ENCODE measurements around the gene SMURF2.

DNA sequence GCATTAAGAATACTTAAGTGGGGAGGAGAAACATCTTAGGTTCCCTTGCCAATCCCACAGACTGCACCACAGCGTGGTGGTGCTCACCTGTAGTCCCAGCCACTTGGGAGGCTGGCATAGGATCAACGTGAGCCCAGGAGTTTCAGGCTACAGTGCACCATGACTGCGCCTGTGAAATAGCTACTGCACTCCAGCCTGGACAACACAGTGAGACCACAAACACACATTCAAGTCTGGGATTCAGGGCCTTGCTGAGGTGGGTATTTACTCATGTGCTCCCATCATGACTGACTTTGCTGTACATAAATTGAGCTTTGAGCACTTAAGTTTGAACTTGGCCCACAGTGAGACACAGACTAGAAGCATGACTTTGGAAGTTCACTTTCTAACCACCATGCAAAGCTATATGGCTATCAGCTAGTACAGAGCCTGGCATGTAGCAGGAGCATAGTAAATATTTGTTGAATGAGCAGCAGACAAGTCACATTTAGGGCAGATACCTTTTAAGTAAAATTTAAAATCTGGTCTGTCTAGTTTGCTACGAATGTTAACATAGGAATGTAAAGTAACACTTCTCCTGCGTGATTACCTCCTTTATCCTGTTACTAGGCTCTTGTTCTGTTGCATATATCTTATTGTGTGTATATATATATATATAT lies 121.9 kb downstream of the SMURF2 start:
- TF ChIP-seq, protein P1, sequence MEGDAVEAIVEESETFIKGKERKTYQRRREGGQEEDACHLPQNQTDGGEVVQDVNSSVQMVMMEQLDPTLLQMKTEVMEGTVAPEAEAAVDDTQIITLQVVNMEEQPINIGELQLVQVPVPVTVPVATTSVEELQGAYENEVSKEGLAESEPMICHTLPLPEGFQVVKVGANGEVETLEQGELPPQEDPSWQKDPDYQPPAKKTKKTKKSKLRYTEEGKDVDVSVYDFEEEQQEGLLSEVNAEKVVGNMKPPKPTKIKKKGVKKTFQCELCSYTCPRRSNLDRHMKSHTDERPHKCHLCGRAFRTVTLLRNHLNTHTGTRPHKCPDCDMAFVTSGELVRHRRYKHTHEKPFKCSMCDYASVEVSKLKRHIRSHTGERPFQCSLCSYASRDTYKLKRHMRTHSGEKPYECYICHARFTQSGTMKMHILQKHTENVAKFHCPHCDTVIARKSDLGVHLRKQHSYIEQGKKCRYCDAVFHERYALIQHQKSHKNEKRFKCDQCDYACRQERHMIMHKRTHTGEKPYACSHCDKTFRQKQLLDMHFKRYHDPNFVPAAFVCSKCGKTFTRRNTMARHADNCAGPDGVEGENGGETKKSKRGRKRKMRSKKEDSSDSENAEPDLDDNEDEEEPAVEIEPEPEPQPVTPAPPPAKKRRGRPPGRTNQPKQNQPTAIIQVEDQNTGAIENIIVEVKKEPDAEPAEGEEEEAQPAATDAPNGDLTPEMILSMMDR (IDR thresholded peaks at IDR 0.05; ENCODE audit: poor library complexity, severe bottlenecking), result no peak
- TF ChIP-seq TAF1 (IDR thresholded peaks at IDR 0.05; ENCODE audit: low read depth) (no peak), POLR2AphosphoS5 (IDR thresholded peaks at IDR 0.05) (no peak), EP300 (conservative IDR thresholded peaks at IDR 0.05; ENCODE audit: poor library complexity, severe bottlenecking) (no peak), EZH2 (IDR thresholded peaks at IDR 0.05; ENCODE audit: borderline replicate concordance, insufficient read depth, low read length, poor library complexity, severe bottlenecking) (no peak), RAD21 (conservative IDR thresholded peaks at IDR 0.05) (no peak), SMC3 (conservative IDR thresholded peaks at IDR 0.05; ENCODE audit: poor library complexity) (no peak), MXI1 (conservative IDR thresholded peaks at IDR 0.05; ENCODE audit: poor library complexity, severe bottlenecking) (no peak)
- TF ChIP-seq, protein P2, sequence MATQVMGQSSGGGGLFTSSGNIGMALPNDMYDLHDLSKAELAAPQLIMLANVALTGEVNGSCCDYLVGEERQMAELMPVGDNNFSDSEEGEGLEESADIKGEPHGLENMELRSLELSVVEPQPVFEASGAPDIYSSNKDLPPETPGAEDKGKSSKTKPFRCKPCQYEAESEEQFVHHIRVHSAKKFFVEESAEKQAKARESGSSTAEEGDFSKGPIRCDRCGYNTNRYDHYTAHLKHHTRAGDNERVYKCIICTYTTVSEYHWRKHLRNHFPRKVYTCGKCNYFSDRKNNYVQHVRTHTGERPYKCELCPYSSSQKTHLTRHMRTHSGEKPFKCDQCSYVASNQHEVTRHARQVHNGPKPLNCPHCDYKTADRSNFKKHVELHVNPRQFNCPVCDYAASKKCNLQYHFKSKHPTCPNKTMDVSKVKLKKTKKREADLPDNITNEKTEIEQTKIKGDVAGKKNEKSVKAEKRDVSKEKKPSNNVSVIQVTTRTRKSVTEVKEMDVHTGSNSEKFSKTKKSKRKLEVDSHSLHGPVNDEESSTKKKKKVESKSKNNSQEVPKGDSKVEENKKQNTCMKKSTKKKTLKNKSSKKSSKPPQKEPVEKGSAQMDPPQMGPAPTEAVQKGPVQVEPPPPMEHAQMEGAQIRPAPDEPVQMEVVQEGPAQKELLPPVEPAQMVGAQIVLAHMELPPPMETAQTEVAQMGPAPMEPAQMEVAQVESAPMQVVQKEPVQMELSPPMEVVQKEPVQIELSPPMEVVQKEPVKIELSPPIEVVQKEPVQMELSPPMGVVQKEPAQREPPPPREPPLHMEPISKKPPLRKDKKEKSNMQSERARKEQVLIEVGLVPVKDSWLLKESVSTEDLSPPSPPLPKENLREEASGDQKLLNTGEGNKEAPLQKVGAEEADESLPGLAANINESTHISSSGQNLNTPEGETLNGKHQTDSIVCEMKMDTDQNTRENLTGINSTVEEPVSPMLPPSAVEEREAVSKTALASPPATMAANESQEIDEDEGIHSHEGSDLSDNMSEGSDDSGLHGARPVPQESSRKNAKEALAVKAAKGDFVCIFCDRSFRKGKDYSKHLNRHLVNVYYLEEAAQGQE (IDR thresholded peaks at IDR 0.05; ENCODE audit: borderline replicate concordance), result no peak

Data from neural cell (in vitro differentiated cells).